ENCODE measurements around the gene BLOC1S1. TPM values are rescaled to one million over a fixed set of nuclear protein-coding genes. Genes with fewer than 3 reads are reported as not detected.

The BLOC1S1 gene
- polyA plus RNA-seq, 4 donors = 177 to 688 (median 434) TPM

DNA sequence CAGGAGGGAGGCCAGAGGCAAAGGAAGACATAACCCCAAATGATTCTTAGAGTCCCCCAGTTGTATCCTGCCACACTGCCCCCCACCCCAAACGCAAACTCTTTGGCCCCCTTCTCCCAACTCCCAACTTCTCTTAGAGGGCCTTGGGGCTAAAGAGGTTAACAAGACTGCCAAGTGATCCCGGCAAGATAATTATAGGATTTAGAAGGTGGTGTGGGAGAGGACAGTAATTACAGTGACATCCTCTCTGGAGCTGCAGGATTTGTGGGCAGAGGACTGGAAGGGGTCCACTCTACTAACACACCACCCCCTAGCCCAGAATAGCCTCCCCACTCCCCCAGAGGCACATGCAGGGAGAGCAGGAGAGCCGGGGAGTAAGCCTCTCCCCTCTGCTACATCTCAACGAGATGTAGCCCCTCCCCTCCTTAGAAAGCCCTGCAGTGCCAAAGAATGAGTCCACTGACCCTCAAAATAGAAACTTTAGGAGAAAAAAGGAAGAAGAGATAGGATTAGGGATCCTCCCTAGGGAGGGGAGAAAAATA, 21.8 kb downstream of the BLOC1S1 start:
- 16 to 30% (median 26%) methylated on average over 4 of the region's 4 CpGs for WGBS, 3 donors
- peak overlapping the region in 1 of 3 donors; percentile 70 for H3K4me3 ChIP-seq (ENCODE audit: low read depth in 1 of 3, low read length in 3 of 3)
- H3K27me3 ChIP-seq (ENCODE audit: control insufficient read depth in 3 of 3, insufficient read depth in 3 of 3, low read length in 3 of 3) = no peaks in the 10 kb centered on the region
- peak overlapping the region in 2 of 3 donors; percentile 83 to 84 for H3K27ac ChIP-seq (ENCODE audit: low read depth in 1 of 3, low read length in 2 of 3)
- peaks cover 0 to 32% (median 5%) of the 10 kb centered on the region in 3 donors for H3K4me1 ChIP-seq (ENCODE audit: control insufficient read depth in 3 of 3, insufficient read depth in 2 of 3, low read depth in 1 of 3, low read length in 2 of 3)
- no peaks in the 10 kb centered on the region for H3K9me3 ChIP-seq (ENCODE audit: control insufficient read depth in 2 of 2, insufficient read depth in 1 of 2, low read depth in 1 of 2, low read length in 1 of 2)
- H3K36me3 ChIP-seq (ENCODE audit: control insufficient read depth in 3 of 3, insufficient read depth in 2 of 3, low read depth in 1 of 3, low read length in 3 of 3) = no peaks in the 10 kb centered on the region
- FAIRE-seq (no peak), DNase-seq (no peak)

DNA sequence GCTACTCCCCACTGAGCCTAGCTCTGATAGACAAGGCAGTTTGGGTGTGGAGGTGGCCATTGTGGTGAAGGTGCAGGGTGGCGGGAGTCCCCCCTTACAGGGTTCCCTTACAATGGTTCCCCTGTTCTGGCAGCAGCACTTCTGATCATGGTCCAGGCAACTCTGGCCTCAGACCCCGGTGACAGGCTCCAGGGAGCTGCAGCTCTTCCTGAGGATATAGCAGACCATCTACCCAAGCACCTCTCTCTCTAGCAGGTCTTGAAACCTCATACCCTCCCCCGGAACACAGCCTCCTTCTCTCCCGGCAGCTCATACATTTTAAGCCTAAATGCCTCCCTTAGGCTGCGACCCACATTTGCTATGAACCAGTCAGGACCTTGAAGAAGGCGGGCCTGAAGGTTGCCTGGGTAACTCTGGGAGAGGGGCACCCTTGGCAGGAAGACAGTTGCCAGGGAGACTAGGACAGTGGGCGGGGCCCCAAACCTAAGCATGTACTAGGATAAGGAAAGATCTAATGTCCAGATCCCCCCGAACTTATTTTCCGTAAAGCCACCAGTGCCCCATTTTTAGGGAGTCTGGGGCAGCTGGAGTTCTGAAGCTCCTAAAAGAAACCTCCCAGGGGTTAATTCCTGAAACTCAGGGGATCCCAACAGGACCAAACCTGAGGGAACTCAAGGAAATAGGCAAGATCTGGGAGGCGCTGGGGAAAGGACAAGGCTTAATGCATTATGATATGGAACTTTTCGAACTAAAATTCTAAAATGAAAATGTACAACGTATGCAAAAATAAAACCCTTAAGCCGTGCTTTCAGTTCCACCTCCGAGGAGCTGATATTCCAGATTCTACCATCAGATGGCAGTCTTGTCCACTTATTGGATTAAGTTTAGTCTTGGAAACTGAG, 22.5 kb downstream of the BLOC1S1 start:
- Histone ChIP-seq H3K27me3 (ENCODE audit: control insufficient read depth in 3 of 3, insufficient read depth in 3 of 3, low read length in 3 of 3) (no peaks in the 10 kb centered on the region), H3K9me3 (ENCODE audit: control insufficient read depth in 2 of 2, insufficient read depth in 1 of 2, low read depth in 1 of 2, low read length in 1 of 2) (no peaks in the 10 kb centered on the region), H3K27ac (ENCODE audit: low read depth in 1 of 3, low read length in 2 of 3) (peak overlapping the region in 2 of 3 donors; percentile 83 to 84), H3K36me3 (ENCODE audit: control insufficient read depth in 3 of 3, insufficient read depth in 2 of 3, low read depth in 1 of 3, low read length in 3 of 3) (no peaks in the 10 kb centered on the region), H3K4me3 (ENCODE audit: low read depth in 1 of 3, low read length in 3 of 3) (peak overlapping the region in 2 of 3 donors; percentile 2 to 70), H3K4me1 (ENCODE audit: control insufficient read depth in 3 of 3, insufficient read depth in 2 of 3, low read depth in 1 of 3, low read length in 2 of 3) (peaks cover 0 to 34% (median 5%) of the 10 kb centered on the region in 3 donors)
- 2 to 6% (median 5%) methylated on average over 14 of the region's 14 CpGs for WGBS, 3 donors
- peak; percentile 10 for FAIRE-seq
- DNase-seq = peak; percentile 87 to 94

DNA sequence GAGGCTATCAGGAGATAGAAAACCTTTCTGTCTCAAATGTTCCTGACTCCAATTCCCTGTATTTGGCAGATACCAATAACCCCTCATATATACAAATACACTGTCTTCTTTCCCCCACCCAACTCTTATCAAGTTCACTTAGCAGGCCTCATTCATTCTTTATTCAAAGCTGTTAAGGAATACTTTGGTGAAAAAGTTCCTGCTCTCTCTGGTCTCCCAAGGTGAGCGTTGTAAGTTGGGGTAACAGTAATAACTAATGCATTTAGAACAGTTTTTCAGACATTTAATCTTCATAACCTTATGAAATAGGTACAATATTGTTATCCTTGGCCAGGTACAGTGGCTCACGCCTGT, 23.2 kb downstream of the BLOC1S1 start:
- H3K4me3 ChIP-seq (ENCODE audit: low read depth in 1 of 3, low read length in 3 of 3) = no peak overlapping the region
- FAIRE-seq (no peak), DNase-seq (no peak)
- no peaks in the 10 kb centered on the region for H3K36me3 ChIP-seq (ENCODE audit: control insufficient read depth in 3 of 3, insufficient read depth in 2 of 3, low read depth in 1 of 3, low read length in 3 of 3)
- 59 to 73% (median 60%) methylated on average over 2 of the region's 2 CpGs for WGBS, 3 donors
- no peak overlapping the region for H3K27ac ChIP-seq (ENCODE audit: low read depth in 1 of 3, low read length in 2 of 3)
- H3K9me3 ChIP-seq (ENCODE audit: control insufficient read depth in 2 of 2, insufficient read depth in 1 of 2, low read depth in 1 of 2, low read length in 1 of 2) = no peaks in the 10 kb centered on the region
- H3K27me3 ChIP-seq (ENCODE audit: control insufficient read depth in 3 of 3, insufficient read depth in 3 of 3, low read length in 3 of 3) = peaks cover 0 to 2% (median 0%) of the 10 kb centered on the region in 3 donors
- H3K4me1 ChIP-seq (ENCODE audit: control insufficient read depth in 3 of 3, insufficient read depth in 2 of 3, low read depth in 1 of 3, low read length in 2 of 3) = peaks cover 0 to 35% (median 5%) of the 10 kb centered on the region in 3 donors

DNA sequence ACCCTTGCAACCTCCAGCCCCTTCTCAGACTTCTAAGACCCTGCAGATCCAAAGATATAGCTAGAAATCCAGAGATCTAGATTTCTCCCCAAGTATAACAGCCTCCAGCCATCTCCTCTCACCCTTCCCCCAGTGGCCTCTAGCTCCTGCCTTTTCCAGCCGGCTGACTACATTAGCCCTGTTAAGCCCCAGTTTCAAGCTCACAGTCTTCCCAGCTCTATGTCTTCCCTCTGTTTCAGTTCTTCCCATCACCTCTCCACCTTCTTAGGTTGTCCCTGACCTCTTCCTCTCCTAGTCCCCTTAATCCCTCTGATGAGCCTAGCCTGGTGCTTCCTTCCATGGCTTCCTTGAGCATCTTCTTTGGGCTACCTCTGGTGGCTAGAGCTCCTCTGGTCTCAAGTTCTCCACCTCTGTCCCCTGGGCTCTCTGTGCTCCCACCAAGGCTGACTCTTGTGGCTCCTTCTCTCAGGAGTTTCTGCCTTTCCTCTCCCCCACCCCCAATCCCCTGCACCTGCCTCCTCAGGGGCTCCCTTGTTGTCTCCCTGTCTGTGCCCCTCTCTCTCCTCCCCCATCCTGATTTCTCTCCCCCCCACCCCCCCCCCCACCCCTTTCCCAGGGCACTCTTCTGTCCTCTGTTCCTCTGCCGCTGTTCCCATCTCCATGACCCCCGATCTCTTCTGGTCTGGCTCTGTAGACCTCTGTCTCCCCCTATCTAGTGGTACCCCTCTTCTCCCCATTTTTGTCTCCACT, 26.3 kb downstream of the BLOC1S1 start:
- peaks cover 0 to 8% (median 0%) of the 10 kb centered on the region in 3 donors for H3K27me3 ChIP-seq (ENCODE audit: control insufficient read depth in 3 of 3, insufficient read depth in 3 of 3, low read length in 3 of 3)
- 6 to 36% (median 23%) methylated on average over 3 of the region's 3 CpGs for WGBS, 3 donors
- peak overlapping the region in 2 of 3 donors; percentile 59 to 74 for H3K27ac ChIP-seq (ENCODE audit: low read depth in 1 of 3, low read length in 2 of 3)
- DNase-seq (no peak), FAIRE-seq (no peak)
- H3K4me1 ChIP-seq (ENCODE audit: control insufficient read depth in 3 of 3, insufficient read depth in 2 of 3, low read depth in 1 of 3, low read length in 2 of 3) = peaks cover 0 to 44% (median 15%) of the 10 kb centered on the region in 3 donors
- H3K36me3 ChIP-seq (ENCODE audit: control insufficient read depth in 3 of 3, insufficient read depth in 2 of 3, low read depth in 1 of 3, low read length in 3 of 3) = no peaks in the 10 kb centered on the region
- H3K4me3 ChIP-seq (ENCODE audit: low read depth in 1 of 3, low read length in 3 of 3) = peak overlapping the region in 1 of 3 donors; percentile 47
- no peaks in the 10 kb centered on the region for H3K9me3 ChIP-seq (ENCODE audit: control insufficient read depth in 2 of 2, insufficient read depth in 1 of 2, low read depth in 1 of 2, low read length in 1 of 2)

DNA sequence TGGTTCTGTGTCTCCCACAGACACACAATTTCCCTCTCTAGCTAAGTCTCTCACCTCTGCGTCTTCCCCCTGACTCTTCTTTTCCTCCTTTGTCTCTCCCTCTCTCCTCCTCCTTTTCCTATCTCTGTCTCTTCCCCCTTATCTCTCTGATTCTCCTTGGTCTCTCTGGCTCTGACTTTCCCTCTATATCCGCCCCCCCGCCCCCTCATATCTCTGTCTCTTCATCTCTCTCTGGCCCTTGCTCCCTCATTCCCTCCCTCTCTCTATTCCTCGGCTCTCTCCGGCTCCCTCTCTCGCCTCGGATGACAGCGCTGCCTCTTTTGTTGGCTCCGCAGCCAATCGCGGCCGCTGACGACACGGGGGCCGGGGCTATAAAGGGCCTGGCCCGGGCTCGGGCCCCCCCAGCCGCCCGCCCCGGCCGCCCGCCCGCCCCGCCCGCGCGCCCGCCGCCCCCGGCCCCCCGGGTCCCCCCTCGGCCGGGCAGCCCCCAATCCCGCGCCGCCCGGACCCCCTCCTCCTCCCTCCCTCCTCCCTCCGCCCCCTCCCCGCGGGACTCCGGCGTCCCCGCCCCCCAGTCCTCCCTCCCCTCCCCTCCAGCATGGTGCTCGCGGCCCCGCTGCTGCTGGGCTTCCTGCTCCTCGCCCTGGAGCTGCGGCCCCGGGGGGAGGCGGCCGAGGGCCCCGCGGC, 27.0 kb downstream of the BLOC1S1 start, which contains the start of gene GDF11:
Gene GDF11 (plus strand): TSS at position 404 of the 687 bp plus-strand sequence. CDS start 195 bp downstream, at position 599.
- Histone ChIP-seq H3K36me3 (ENCODE audit: control insufficient read depth in 3 of 3, insufficient read depth in 2 of 3, low read depth in 1 of 3, low read length in 3 of 3) (no peaks in the 10 kb centered on the region), H3K4me1 (ENCODE audit: control insufficient read depth in 3 of 3, insufficient read depth in 2 of 3, low read depth in 1 of 3, low read length in 2 of 3) (peaks cover 0 to 36% (median 13%) of the 10 kb centered on the region in 3 donors), H3K27me3 (ENCODE audit: control insufficient read depth in 3 of 3, insufficient read depth in 3 of 3, low read length in 3 of 3) (peaks cover 0 to 8% (median 0%) of the 10 kb centered on the region in 3 donors), H3K27ac (ENCODE audit: low read depth in 1 of 3, low read length in 2 of 3) (peak within 1 kb of the TSS in 2 of 3 donors; percentile 59 to 74), H3K9me3 (ENCODE audit: control insufficient read depth in 2 of 2, insufficient read depth in 1 of 2, low read depth in 1 of 2, low read length in 1 of 2) (no peaks in the 10 kb centered on the region), H3K4me3 (ENCODE audit: low read depth in 1 of 3, low read length in 3 of 3) (peak within 1 kb of the TSS; percentile 52 to 73 (median 59))
- no peak for FAIRE-seq
- WGBS, 3 donors = 0 to 1% (median 0%) methylated on average over 16 to 39 of the region's 53 CpGs
- DNase-seq = peak; percentile 52 to 76

DNA sequence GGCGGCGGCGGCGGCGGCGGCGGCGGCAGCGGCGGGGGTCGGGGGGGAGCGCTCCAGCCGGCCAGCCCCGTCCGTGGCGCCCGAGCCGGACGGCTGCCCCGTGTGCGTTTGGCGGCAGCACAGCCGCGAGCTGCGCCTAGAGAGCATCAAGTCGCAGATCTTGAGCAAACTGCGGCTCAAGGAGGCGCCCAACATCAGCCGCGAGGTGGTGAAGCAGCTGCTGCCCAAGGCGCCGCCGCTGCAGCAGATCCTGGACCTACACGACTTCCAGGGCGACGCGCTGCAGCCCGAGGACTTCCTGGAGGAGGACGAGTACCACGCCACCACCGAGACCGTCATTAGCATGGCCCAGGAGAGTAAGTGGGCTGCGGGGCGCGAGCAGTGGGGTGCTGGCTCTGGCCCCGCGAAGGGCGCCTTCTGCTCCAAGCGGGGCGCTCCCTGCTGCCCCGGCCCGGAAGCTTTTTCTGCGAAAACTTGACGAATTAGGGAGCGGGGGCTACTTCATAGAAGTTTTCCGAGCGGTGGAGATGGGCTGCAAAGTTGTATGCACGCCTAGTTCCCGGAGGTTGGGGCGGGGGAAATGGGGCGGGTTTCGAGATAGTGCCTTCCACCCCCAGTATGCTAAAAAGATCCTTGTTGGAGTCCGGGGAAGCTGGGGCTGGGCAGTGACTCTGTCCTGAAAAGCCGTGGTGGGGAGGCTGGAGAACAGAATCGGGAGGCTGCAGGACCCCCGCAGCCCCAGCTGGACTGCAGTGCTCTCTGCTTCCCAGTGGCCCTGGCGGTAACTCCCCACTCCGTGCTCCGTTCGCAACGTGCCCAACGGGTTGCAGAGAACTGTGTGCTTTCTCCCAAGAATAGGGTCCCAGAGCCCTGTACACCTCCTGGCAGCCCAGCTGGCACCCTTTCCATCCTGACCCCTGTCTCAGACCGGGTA, 27.8 kb downstream of the BLOC1S1 start:
- H3K9me3 ChIP-seq (ENCODE audit: control insufficient read depth in 2 of 2, insufficient read depth in 1 of 2, low read depth in 1 of 2, low read length in 1 of 2) = no peaks in the 10 kb centered on the region
- H3K27me3 ChIP-seq (ENCODE audit: control insufficient read depth in 3 of 3, insufficient read depth in 3 of 3, low read length in 3 of 3) = peaks cover 0 to 8% (median 0%) of the 10 kb centered on the region in 3 donors
- peaks cover 0 to 3% (median 1%) of the 10 kb centered on the region in 3 donors for H3K36me3 ChIP-seq (ENCODE audit: control insufficient read depth in 3 of 3, insufficient read depth in 2 of 3, low read depth in 1 of 3, low read length in 3 of 3)
- peaks cover 0 to 32% (median 10%) of the 10 kb centered on the region in 3 donors for H3K4me1 ChIP-seq (ENCODE audit: control insufficient read depth in 3 of 3, insufficient read depth in 2 of 3, low read depth in 1 of 3, low read length in 2 of 3)
- FAIRE-seq = no peak
- DNase-seq = peak; percentile 66 to 76
- 1% methylated on average over 57 to 73 of the region's 73 CpGs for WGBS, 3 donors
- H3K27ac ChIP-seq (ENCODE audit: low read depth in 1 of 3, low read length in 2 of 3) = peak overlapping the region in 2 of 3 donors; percentile 38 to 52
- H3K4me3 ChIP-seq (ENCODE audit: low read depth in 1 of 3, low read length in 3 of 3) = peak overlapping the region; percentile 52 to 73 (median 59)

DNA sequence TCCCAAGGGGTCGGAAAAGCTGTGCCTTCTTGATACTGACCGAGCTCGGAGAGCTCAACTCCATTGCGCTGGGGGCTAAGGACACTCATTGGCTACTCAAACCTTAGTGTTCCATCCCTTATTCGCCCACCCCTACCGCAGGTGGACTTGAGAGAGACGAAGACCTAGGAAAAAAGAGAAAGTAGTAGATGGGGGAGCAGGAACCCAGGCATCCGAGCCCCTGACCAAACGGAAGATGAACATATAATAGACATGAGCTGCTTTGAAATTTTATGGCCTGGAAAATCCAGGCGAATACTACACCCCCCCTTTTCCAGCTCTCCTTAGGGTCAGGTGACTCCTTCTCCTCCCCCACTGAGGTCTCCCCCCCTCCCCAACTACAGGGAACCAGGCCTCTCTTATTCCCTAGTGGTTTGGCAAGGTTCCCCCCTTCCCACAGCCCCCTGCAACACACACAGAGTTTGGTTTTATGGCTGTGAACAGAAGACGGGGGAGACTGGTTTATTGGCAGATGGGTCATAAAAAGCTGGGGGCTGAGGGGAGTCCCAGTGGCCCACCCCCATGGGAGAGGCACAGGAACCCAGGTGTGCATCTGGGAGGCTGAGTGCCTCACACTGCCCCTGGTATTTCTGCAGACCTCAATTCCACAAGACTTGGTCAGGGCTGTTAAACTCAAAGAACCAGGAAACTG, 28.6 kb downstream of the BLOC1S1 start:
- Histone ChIP-seq H3K4me3 (ENCODE audit: low read depth in 1 of 3, low read length in 3 of 3) (peak overlapping the region in 2 of 3 donors; percentile 52 to 59), H3K4me1 (ENCODE audit: control insufficient read depth in 3 of 3, insufficient read depth in 2 of 3, low read depth in 1 of 3, low read length in 2 of 3) (peaks cover 0 to 32% (median 10%) of the 10 kb centered on the region in 3 donors), H3K9me3 (ENCODE audit: control insufficient read depth in 2 of 2, insufficient read depth in 1 of 2, low read depth in 1 of 2, low read length in 1 of 2) (no peaks in the 10 kb centered on the region), H3K36me3 (ENCODE audit: control insufficient read depth in 3 of 3, insufficient read depth in 2 of 3, low read depth in 1 of 3, low read length in 3 of 3) (peaks cover 0 to 11% (median 2%) of the 10 kb centered on the region in 3 donors), H3K27me3 (ENCODE audit: control insufficient read depth in 3 of 3, insufficient read depth in 3 of 3, low read length in 3 of 3) (peaks cover 0 to 8% (median 0%) of the 10 kb centered on the region in 3 donors), H3K27ac (ENCODE audit: low read depth in 1 of 3, low read length in 2 of 3) (peak overlapping the region in 2 of 3 donors; percentile 5 to 12)
- DNase-seq (peak in 1 of 2 donors; percentile 37), FAIRE-seq (no peak)
- WGBS, 3 donors = 17 to 21% (median 20%) methylated on average over 11 of the region's 11 CpGs
